Esophagus (tissue), 2 donors: ENCODE measurements around the gene SIPA1L3. TPM values are rescaled to one million over a fixed set of nuclear protein-coding genes. Genes with fewer than 3 reads are reported as not detected.
A peak's percentile ranks its signal among the peaks of the same experiment; 100 is the strongest.

Experiments
- H3K27ac ChIP-seq, 2 donors: one replicate each; pipeline ENCODE4 v1.5.1; 2013; ENCODE audit warnings: low read depth in 2 of 2, mild to moderate bottlenecking in 2 of 2, inconsistent platforms in 1 of 2, low read length in 1 of 2, moderate library complexity in 1 of 2
- H3K27me3 ChIP-seq, 2 donors: one replicate each; pipeline ENCODE4 v1.6.1; 2013; ENCODE audit warnings: low read length in 2 of 2, control low read depth in 1 of 2, mild to moderate bottlenecking in 1 of 2; ENCODE audit not compliant: insufficient read depth in 2 of 2, control insufficient read depth in 1 of 2
- H3K36me3 ChIP-seq, 2 donors: one replicate each; pipeline ENCODE4 v1.6.1; 2013; ENCODE audit warnings: low read length in 1 of 2; ENCODE audit not compliant: control insufficient read depth in 2 of 2, insufficient read depth in 2 of 2
- H3K4me1 ChIP-seq, 2 donors: one replicate each; pipeline ENCODE4 v1.6.1; 2013; ENCODE audit warnings: low read length in 1 of 2; ENCODE audit not compliant: control insufficient read depth in 2 of 2, insufficient read depth in 2 of 2
- H3K4me3 ChIP-seq, 2 donors: one replicate each; pipeline ENCODE4 v1.5.1; 2013; ENCODE audit warnings: low read length in 2 of 2, mild to moderate bottlenecking in 2 of 2, low read depth in 1 of 2, moderate library complexity in 1 of 2
- H3K9me3 ChIP-seq, 2 donors: one replicate each; pipeline ENCODE4 v1.6.1; 2013; ENCODE audit warnings: mild to moderate bottlenecking in 2 of 2, low read depth in 1 of 2, low read length in 1 of 2, moderate library complexity in 1 of 2; ENCODE audit not compliant: control insufficient read depth in 2 of 2, insufficient read depth in 1 of 2
- WGBS, 2 donors: extraction: QIAGEN DNeasy Blood & Tissue Kit; methylation state at CpG; one replicate each; pipeline ENCODE4 v1.1.7; 2013; 5-methylcytosine and 5-hydroxymethylcytosine counted together
- polyA plus RNA-seq, 2 donors: library from polyadenylated mRNA; stranded (reverse); fragments of 200-250 nt; gene quantifications; one replicate each; pipeline ENCODE4 v1.2.3, GENCODE V29; 2013
- donor health status: healthy with polysubstance abuse.
- donor health status: Bipolar disorder and iron deficiency.

Gene SIPA1L3
- polyA plus RNA-seq, 2 donors, result 4.1 to 11.0 TPM

DNA sequence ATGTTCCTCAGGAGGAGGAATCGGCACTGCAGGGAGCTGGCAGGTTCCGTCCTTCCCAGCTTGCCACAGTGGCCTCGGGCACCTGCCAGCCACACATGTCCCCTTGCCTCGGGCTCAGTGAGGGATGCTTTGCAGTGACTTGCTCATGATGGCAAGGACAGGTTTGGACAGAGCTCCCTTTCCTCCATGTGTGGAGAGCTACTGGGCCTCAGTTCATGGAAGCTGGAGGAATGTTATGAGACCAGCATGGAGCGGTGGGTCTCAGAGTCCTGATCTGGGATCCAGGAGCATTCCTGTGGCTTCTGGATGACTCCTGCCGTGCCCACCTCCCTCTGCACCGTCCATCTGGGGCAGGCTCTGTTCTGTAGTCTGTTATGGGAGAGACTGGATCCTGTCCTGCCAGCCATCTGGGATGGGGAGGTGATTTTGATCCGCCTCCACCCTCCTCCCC, 59.2 kb downstream of the SIPA1L3 start:
- no peak overlapping the region for H3K4me3 ChIP-seq
- H3K27me3 ChIP-seq, result no peaks in the 10 kb centered on the region
- 58 to 71% methylated on average over 8 of the region's 8 CpGs for WGBS, 2 donors
- peak overlapping the region in 1 of 2 donors; percentile 24 for H3K27ac ChIP-seq
- H3K4me1 ChIP-seq, result peaks cover 8 to 11% of the 10 kb centered on the region in 2 donors
- no peaks in the 10 kb centered on the region for H3K9me3 ChIP-seq
- H3K36me3 ChIP-seq, result no peaks in the 10 kb centered on the region

DNA sequence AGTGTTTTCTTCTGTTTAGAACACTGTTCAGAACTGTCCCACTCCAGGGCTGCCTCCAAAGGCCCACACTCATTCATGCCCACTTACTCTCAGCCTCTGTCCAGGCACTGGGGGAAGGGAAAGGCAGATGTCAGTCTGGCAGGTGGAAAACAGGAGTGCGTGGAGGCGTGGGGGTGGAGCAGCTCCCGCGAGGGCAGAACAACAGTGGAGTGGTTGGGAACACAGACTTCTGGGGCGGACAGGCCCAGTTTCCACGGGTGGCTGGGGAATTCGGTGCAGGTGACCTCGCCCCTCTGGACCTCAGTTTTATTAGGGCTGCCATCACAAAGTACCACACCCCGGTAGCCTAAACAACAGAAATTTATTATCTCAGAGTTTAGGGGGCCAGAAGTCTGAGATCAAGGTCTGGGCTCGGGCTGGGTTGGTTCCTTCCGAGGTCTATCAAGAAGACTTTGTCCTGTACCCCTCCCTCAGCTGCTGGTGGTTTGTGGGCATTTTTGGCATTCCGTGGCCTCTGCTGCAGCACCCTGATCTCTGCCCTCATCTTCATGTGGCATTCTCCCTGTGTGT, 59.7 kb downstream of the SIPA1L3 start:
- H3K4me3 ChIP-seq, result no peak overlapping the region
- 62 to 64% methylated on average over 12 of the region's 12 CpGs for WGBS, 2 donors
- no peaks in the 10 kb centered on the region for H3K27me3 ChIP-seq
- H3K9me3 ChIP-seq, result no peaks in the 10 kb centered on the region
- peak overlapping the region in 1 of 2 donors; percentile 24 for H3K27ac ChIP-seq
- no peaks in the 10 kb centered on the region for H3K36me3 ChIP-seq
- peaks cover 8 to 11% of the 10 kb centered on the region in 2 donors for H3K4me1 ChIP-seq

DNA sequence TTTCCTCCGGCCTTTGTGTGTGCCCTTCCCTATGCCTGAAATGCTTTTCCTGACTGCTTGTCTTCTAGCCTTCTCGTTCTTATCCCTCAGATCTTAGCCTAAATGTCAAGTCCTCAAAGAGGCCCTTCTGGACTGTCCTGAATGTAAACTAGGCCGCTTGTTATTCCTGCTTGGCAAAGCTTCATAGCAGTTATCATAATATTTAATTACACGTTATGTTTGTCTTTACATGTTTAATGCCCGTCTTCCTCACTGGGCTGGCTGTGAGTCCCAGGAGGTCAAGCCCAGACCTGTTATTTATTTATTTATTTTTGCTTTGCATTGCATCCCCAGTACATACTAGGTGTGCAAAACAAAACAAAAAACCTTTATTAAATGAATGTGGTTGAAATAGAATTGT, 62.7 kb downstream of the SIPA1L3 start:
- Histone ChIP-seq H3K27me3 (no peaks in the 10 kb centered on the region), H3K9me3 (no peaks in the 10 kb centered on the region), H3K4me3 (no peak overlapping the region), H3K27ac (no peak overlapping the region), H3K36me3 (no peaks in the 10 kb centered on the region), H3K4me1 (peaks cover 8 to 14% of the 10 kb centered on the region in 2 donors)
- 55 to 57% methylated on average over 5 of the region's 5 CpGs for WGBS, 2 donors

DNA sequence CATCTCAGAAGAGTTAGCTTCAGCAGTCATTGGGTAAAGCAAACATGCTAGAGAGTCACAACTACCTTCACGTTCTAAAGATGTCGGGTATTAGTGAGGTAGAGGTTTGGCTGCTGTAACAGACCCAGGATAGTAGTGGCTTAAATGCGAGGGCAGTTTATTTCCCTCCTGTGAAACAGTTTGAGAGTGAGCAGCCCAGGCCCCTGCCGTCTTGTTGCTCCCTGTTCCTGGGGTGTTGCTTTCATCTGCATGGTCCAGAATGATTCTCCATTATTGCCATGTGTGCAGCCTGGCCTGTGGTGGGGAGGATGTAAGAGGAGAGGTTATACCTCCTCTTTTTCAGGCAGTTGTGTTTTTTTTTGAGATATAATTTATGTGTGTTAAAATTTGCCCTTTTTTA, 63.7 kb downstream of the SIPA1L3 start:
- no peak overlapping the region for H3K4me3 ChIP-seq
- no peaks in the 10 kb centered on the region for H3K27me3 ChIP-seq
- peaks cover 8 to 14% of the 10 kb centered on the region in 2 donors for H3K4me1 ChIP-seq
- H3K36me3 ChIP-seq, result no peaks in the 10 kb centered on the region
- WGBS, 2 donors, result 98 to 99% methylated on average over 4 of the region's 4 CpGs
- H3K27ac ChIP-seq, result no peak overlapping the region
- no peaks in the 10 kb centered on the region for H3K9me3 ChIP-seq

DNA sequence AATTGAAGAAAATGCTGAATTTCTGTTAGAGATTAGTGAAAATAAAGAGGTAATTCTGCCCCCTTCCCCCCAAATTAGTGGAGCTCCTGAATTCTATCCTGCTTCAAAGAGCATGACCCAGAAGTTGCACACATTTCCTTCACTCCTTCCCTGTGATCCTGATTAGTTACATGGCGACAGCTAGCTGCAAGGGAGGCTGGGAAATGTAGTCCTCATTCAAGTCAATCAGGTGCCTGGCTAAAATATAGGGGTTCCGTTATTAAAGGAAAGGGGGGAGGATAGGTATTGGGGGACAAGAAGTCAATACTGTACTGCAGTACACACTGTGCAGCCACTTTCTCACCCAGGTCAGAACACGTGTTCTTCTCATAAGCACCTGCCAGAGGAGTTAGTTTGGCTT, 65.8 kb downstream of the SIPA1L3 start:
- 90 to 98% methylated on average over 3 of the region's 3 CpGs for WGBS, 2 donors
- Histone ChIP-seq H3K27ac (no peak overlapping the region), H3K4me1 (peaks cover 0 to 2% of the 10 kb centered on the region in 2 donors), H3K36me3 (no peaks in the 10 kb centered on the region), H3K27me3 (no peaks in the 10 kb centered on the region), H3K4me3 (no peak overlapping the region), H3K9me3 (no peaks in the 10 kb centered on the region)

DNA sequence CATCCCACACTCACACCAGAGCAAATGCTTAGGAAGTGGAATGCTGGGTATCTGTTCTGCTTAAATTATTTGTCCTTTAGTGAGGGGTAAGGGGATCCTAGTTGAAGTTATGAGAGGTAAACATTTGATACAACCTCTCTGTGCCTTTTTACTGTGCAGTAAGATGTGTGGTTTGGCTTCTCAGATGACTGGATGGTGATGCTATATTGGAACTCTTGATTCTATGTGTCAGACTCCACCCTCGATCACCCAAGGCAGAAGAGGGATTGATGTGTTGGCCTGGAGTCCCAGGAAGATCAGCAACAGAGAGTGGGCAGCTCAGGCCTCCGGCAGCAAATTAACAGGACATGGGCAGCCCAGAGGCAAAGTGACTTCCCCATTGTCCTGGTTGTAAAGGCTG, 66.7 kb downstream of the SIPA1L3 start:
- Histone ChIP-seq H3K27me3 (no peaks in the 10 kb centered on the region), H3K9me3 (no peaks in the 10 kb centered on the region), H3K36me3 (no peaks in the 10 kb centered on the region), H3K27ac (no peak overlapping the region), H3K4me3 (no peak overlapping the region), H3K4me1 (peaks cover 0 to 2% of the 10 kb centered on the region in 2 donors)
- 94 to 95% methylated on average over 2 of the region's 2 CpGs for WGBS, 2 donors

DNA sequence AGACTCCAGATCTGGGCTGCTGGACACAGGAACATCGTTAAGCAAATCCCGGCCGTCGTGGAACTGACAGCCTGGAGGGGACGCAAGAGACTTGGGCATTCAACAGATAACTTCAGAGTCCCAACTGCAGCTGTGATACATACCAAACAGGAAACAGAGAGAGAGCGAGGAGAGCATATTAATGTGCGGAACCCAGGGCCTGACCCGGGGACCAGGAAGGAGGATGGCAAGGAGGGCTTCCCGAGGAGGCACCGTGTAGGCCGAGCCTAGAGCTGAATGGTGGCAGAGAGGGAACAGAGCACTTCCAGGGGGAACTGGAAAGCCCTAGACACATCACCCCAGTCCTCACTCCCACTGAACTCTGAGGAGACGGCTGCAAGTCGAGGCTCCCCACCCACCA, 68.1 kb downstream of the SIPA1L3 start:
- 87 to 92% methylated on average over 13 of the region's 13 CpGs for WGBS, 2 donors
- no peak overlapping the region for H3K27ac ChIP-seq
- H3K36me3 ChIP-seq, result no peaks in the 10 kb centered on the region
- no peaks in the 10 kb centered on the region for H3K9me3 ChIP-seq
- H3K4me3 ChIP-seq, result no peak overlapping the region
- H3K4me1 ChIP-seq, result peaks cover 0 to 5% of the 10 kb centered on the region in 2 donors
- no peaks in the 10 kb centered on the region for H3K27me3 ChIP-seq

DNA sequence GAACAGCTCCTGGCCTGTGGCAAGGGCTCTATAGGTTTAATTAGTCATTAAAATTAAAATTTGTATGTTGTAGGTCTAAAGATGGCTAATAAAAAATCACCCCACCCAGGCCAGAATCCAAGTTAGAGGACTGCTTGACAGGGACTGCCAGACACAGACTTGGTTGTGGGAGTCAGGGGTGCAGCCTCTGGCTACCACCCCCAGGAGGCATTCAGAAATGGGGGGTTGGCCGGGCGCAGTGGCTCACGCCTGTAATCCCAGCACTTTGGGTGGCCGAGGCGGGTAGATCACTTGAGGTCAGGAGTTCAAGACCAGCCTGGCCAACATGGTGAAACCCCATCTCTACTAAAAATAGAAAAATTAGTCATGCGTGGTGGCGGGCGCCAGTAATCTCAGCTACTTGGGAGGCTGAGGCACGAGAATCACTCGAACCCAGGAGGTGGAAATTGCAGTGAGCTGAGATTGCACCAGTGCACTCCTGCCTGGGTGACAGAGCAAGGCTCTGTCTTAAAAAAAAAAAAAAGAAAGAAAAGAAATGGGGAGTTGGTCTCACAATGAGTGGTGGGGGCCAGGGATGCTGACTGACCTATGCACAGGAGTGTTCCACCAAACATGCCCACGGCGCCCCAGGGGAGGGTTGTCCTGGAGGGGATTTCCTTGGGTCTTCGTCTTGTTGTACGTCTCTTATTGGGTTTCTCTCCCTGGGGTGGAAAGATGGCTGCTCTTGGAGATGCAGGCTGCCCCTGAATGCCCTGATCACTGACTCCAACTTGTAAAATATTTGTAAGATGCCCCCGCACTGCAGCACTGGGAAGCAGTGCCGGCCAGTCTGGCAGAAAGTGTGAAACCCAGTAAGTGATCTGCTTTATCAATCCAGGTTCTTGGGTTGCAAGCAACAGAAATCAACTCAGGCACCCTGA, 68.8 kb downstream of the SIPA1L3 start:
- Histone ChIP-seq H3K36me3 (no peaks in the 10 kb centered on the region), H3K27ac (no peak overlapping the region), H3K4me1 (peaks cover 0 to 9% of the 10 kb centered on the region in 2 donors), H3K9me3 (no peaks in the 10 kb centered on the region), H3K4me3 (no peak overlapping the region), H3K27me3 (no peaks in the 10 kb centered on the region)
- 94 to 95% methylated on average over 16 of the region's 16 CpGs for WGBS, 2 donors

DNA sequence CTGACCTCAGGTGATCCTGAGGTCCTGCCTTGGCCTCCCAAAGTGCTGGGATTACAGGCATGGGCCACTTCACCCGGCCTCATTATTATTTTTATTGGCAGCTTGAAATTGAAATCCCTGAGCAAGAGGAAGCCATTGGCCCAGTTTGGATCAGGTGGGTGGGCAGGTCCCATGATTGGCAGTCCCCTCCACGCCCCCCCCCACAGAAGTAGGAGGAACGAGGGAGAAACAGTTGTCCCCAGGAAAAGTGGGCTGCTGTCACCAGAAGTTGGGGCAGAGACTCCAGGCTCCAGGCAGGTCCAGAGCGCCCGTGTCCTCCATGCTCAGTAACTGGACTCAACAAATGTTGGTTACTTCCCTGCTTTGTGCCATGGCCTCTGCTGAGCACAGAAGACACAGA, 70.4 kb downstream of the SIPA1L3 start:
- Histone ChIP-seq H3K27ac (no peak overlapping the region), H3K27me3 (no peaks in the 10 kb centered on the region), H3K4me3 (no peak overlapping the region), H3K4me1 (peaks cover under 1 to 18% of the 10 kb centered on the region in 2 donors), H3K36me3 (no peaks in the 10 kb centered on the region), H3K9me3 (no peaks in the 10 kb centered on the region)
- 82 to 87% methylated on average over 5 of the region's 5 CpGs for WGBS, 2 donors
